K562 (cell line): ENCODE data around the gene CNKSR2.

Source experiments
- CHD2 ChIP-seq: IDR thresholded peaks from 2 replicates; pipeline ENCODE4 v1.6.1; 2011; ENCODE audit warnings: low read depth, low read length
- CREB1 ChIP-seq, 2 experiments: sonication (generic) in 1 of 2; formaldehyde crosslinking in 1 of 2; IDR thresholded peaks; 2 replicates each; pipeline versions ENCODE4 v1.6.1 to v1.8.0; 2012 to 2022; ENCODE audit warnings: inconsistent platforms in 1 of 2, mild to moderate bottlenecking in 1 of 2, missing genetic modification reagents in 1 of 2, moderate library complexity in 1 of 2
- CTCF ChIP-seq, 3 experiments: IDR thresholded peaks in 2 of 3; conservative IDR thresholded peaks in 1 of 3; 2 replicates each; pipeline ENCODE4 v1.5.1; 2011 to 2012; ENCODE audit warnings: low read length in 3 of 3, mild to moderate bottlenecking in 3 of 3, control low read depth in 2 of 3, improper control_type of control experiment in 1 of 3, inconsistent platforms in 1 of 3, low read depth in 1 of 3, mixed read lengths in 1 of 3, moderate library complexity in 1 of 3; ENCODE audit not compliant: insufficient read depth in 2 of 3
- ELF1 ChIP-seq: fragments of 200-800 bp; sonication (Bioruptor generic); IDR thresholded peaks from 2 replicates; pipeline ENCODE4 v1.6.1; 2016; ENCODE audit warnings: missing genetic modification characterization, missing compliant biosample characterization
- ESRRB ChIP-seq: fragments of 250-450 bp; sonication (Bioruptor Pico); IDR thresholded peaks from 2 replicates; pipeline ENCODE4 v1.5.0; 2020; ENCODE audit warnings: mild to moderate bottlenecking, moderate library complexity, borderline replicate concordance
- ETV6 ChIP-seq, 3 experiments: fragments of 150-350 bp in 1 of 3; sonication (generic) in 1 of 3; formaldehyde crosslinking in 1 of 3; IDR thresholded peaks; 2 replicates each; pipeline versions ENCODE4 v1.6.1 to v1.8.0; 2014 to 2022; ENCODE audit warnings: borderline replicate concordance in 2 of 3, low read depth in 2 of 3, antibody characterized with exemption in 1 of 3, low read length in 1 of 3, mild to moderate bottlenecking in 1 of 3, missing genetic modification reagents in 1 of 3
- GTF2F1 ChIP-seq: IDR thresholded peaks from 2 replicates; pipeline ENCODE4 v1.6.1; 2011; ENCODE audit warnings: low read depth, low read length, improper control_type of control experiment
- MAFK ChIP-seq: IDR thresholded peaks from 2 replicates; pipeline ENCODE4 v1.6.1; 2011; ENCODE audit warnings: low read length, improper control_type of control experiment
- PML ChIP-seq: IDR thresholded peaks from 2 replicates; pipeline ENCODE4 v1.6.1; 2012; ENCODE audit warnings: low read length, inconsistent platforms
- RNF2 ChIP-seq: sonication (generic); IDR thresholded peaks from 2 replicates; pipeline ENCODE4 v1.6.1; 2016
- SMARCC2 ChIP-seq: fragments of 450-650 bp; IDR thresholded peaks from 2 replicates; pipeline ENCODE4 v1.6.1; 2017; ENCODE audit warnings: antibody characterized with exemption, moderate library complexity, mild to moderate bottlenecking, low read depth
- ZNF12 ChIP-seq: sonication (generic); formaldehyde crosslinking; IDR thresholded peaks from 2 replicates; pipeline ENCODE4 v1.4.0; 2020; ENCODE audit warnings: mild to moderate bottlenecking, missing genetic modification reagents
- TF ChIP-seq, protein P1 (sequence below): sonication (generic); formaldehyde crosslinking; IDR thresholded peaks from 2 replicates; pipeline ENCODE4 v1.8.0; 2022; ENCODE audit warnings: mild to moderate bottlenecking, missing genetic modification reagents, borderline replicate concordance

DNA sequence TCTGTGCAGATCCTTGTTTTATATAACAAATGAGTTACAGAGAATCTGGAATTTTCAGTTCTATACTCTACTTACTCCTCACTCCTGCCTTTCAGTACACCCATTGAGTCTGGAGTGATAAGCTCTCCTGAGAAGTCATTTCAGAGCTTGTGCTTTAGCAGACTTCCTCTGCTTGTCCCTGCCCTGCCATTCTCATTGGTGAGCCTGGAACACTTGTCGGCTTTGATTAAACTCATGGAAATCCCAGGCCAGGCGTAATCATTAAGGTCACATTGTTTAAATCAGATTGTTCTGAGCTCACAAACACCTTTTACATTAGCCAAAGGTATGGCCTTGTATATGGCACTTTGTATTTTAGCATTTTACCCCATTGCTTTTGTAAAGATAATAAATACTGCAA lies 102.7 kb downstream of the CNKSR2 start:
- TF ChIP-seq, protein P1, sequence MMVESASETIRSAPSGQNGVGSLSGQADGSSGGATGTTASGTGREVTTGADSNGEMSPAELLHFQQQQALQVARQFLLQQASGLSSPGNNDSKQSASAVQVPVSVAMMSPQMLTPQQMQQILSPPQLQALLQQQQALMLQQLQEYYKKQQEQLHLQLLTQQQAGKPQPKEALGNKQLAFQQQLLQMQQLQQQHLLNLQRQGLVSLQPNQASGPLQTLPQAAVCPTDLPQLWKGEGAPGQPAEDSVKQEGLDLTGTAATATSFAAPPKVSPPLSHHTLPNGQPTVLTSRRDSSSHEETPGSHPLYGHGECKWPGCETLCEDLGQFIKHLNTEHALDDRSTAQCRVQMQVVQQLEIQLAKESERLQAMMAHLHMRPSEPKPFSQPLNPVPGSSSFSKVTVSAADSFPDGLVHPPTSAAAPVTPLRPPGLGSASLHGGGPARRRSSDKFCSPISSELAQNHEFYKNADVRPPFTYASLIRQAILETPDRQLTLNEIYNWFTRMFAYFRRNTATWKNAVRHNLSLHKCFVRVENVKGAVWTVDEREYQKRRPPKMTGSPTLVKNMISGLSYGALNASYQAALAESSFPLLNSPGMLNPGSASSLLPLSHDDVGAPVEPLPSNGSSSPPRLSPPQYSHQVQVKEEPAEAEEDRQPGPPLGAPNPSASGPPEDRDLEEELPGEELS (CRISPR knock-in tag) = no peak
- TF ChIP-seq PML = no peak
- TF ChIP-seq RNF2 = no peak
- TF ChIP-seq CTCF (IDR thresholded peaks at IDR 0.05 in 2 of 3, conservative IDR thresholded peaks at IDR 0.05 in 1 of 3; ENCODE audit: insufficient read depth in 2 of 3, low read depth in 1 of 3, low read length in 3 of 3) = no peak
- TF ChIP-seq ESRRB (CRISPR knock-in tag) = no peak
- no peak for TF ChIP-seq ETV6 (IDR thresholded peaks at IDR 0.05; ENCODE audit: borderline replicate concordance in 1 of 2, low read depth in 2 of 2, low read length in 1 of 2)
- no peak for TF ChIP-seq ETV6 (CRISPR knock-in tag; IDR thresholded peaks at IDR 0.05; ENCODE audit: borderline replicate concordance)
- TF ChIP-seq SMARCC2 = no peak
- TF ChIP-seq CREB1 (IDR thresholded peaks at IDR 0.05) = no peak
- TF ChIP-seq CREB1 (CRISPR knock-in tag; IDR thresholded peaks at IDR 0.05) = no peak
- no peak for TF ChIP-seq ZNF12 (CRISPR knock-in tag)
- no peak for TF ChIP-seq MAFK
- TF ChIP-seq GTF2F1 = no peak
- no peak for TF ChIP-seq ELF1
- TF ChIP-seq CHD2 = no peak
